IPS-18a (cell line): ENCODE results near the gene PLA2G7.

Source experiments
- H3K27ac ChIP-seq: one replicate; pipeline ENCODE4 v1.5.1; 2013; ENCODE audit warnings: low read length
- H3K27me3 ChIP-seq: one replicate; pipeline ENCODE4 v1.6.1; 2013; ENCODE audit warnings: mild to moderate bottlenecking, low read length; ENCODE audit not compliant: control insufficient read depth, insufficient read depth
- H3K36me3 ChIP-seq: one replicate; pipeline ENCODE4 v1.6.1; 2013; ENCODE audit warnings: low read depth, low read length; ENCODE audit not compliant: control insufficient read depth
- H3K4me1 ChIP-seq: one replicate; pipeline ENCODE4 v1.6.1; 2013; ENCODE audit warnings: low read depth, low read length; ENCODE audit not compliant: control insufficient read depth
- H3K4me3 ChIP-seq: one replicate; pipeline ENCODE4 v1.5.1; 2013; ENCODE audit warnings: low read length
- H3K9ac ChIP-seq: one replicate; pipeline ENCODE4 v1.6.1; 2013; ENCODE audit warnings: mild to moderate bottlenecking, low read length, moderate library complexity
- H3K9me3 ChIP-seq: one replicate; pipeline ENCODE4 v1.6.1; 2013; ENCODE audit warnings: low read depth, low read length; ENCODE audit not compliant: control insufficient read depth

Gene PLA2G7

DNA sequence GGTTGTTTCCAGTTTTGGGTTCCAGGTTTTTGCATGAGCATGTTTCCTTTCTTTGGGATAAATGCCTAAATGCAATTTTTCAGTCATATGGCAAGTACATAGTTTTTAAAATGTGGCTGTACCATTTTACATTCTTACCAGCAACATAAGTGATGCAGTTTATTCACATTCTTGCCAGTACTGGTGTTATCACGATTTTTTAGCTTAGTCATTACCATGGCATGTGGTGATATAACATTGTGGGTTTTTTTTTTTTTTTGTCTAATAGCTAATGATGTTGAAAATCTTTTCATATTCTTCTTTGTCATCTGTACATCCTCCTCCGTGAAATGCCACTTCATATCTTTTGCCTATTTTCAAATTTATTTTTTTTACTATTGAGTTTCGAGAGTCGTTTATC, 50.4 kb downstream of the PLA2G7 start:
- Histone ChIP-seq H3K36me3 (no peaks in the 10 kb centered on the region), H3K4me1 (no peaks in the 10 kb centered on the region), H3K27ac (no peak overlapping the region), H3K9ac (no peak overlapping the region), H3K27me3 (no peaks in the 10 kb centered on the region), H3K4me3 (no peak overlapping the region), H3K9me3 (no peaks in the 10 kb centered on the region)

DNA sequence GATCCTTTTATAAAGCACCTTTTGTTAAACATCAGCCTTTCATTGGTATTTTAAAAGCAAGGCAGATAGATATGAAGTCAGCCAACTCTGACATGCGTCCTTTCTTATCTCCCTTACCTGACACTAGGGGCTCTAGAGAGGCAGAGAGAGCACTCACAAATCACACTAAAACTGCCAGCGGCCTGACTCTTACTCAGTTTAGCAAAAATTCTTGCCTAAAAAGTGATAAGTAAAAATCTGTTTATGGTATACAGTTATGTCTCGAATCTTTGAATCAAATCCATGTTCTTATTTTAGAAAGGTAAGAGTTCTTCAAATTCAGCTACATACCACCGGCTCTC, 57.9 kb downstream of the PLA2G7 start:
- Histone ChIP-seq H3K4me3 (no peak overlapping the region), H3K9me3 (no peaks in the 10 kb centered on the region), H3K4me1 (no peaks in the 10 kb centered on the region), H3K27ac (no peak overlapping the region), H3K36me3 (no peaks in the 10 kb centered on the region), H3K27me3 (no peaks in the 10 kb centered on the region), H3K9ac (no peak overlapping the region)

DNA sequence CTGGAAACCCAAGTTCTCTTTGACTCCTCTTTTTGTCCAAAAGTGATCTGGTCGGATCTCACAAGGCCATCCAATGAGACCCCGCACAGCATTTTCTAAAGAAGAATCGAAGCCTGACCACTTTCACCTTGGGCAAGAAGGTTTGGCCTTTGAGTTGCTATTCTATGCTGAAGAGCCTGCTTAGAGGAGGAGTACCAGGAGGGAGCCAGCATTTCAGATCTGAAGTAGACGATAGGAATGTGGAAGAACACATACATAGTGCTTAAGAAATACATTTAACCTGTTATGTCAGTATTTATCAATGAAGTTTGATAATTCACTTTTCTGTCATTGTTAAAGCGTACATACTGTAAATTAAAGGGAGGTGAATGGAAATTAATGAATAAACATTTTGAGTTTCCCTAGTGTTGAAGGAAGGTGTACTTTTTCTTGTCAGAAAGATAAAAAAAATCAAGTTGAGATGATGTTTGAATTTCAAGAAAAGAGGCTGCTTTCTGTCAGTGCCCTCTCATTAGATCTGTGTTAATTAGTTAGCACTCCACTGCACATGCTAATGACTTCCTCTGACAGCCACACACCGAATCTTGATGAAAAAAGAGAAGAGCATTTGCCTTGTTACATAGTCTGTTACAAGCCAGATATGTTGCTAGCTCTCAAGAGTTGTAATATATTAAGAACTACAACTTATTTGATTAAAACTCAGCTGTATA, 58.4 kb downstream of the PLA2G7 start:
- Histone ChIP-seq H3K36me3 (no peaks in the 10 kb centered on the region), H3K4me3 (no peak overlapping the region), H3K27me3 (no peaks in the 10 kb centered on the region), H3K9me3 (no peaks in the 10 kb centered on the region), H3K4me1 (no peaks in the 10 kb centered on the region), H3K9ac (no peak overlapping the region), H3K27ac (no peak overlapping the region)

DNA sequence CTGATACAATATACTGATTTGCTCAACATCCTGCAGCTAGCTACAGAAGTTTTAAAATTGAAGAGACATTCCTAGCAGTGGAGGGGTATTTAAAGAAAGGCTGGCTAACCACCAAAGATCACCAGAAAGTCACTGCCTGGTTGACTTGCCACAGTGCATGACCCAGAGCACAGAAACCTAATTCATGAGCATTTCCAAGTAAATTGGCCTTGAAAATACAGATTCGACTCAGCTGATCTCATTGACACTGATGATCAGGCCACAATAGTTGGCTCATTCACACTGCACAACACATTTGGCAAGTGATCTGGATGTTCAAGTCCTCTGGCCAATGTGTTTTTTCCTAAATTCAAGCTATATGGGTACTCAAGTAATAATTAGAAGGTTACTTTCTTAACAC, 60.8 kb downstream of the PLA2G7 start:
- Histone ChIP-seq H3K27me3 (no peaks in the 10 kb centered on the region), H3K36me3 (no peaks in the 10 kb centered on the region), H3K4me1 (no peaks in the 10 kb centered on the region), H3K27ac (no peak overlapping the region), H3K9ac (no peak overlapping the region), H3K4me3 (no peak overlapping the region), H3K9me3 (no peaks in the 10 kb centered on the region)

DNA sequence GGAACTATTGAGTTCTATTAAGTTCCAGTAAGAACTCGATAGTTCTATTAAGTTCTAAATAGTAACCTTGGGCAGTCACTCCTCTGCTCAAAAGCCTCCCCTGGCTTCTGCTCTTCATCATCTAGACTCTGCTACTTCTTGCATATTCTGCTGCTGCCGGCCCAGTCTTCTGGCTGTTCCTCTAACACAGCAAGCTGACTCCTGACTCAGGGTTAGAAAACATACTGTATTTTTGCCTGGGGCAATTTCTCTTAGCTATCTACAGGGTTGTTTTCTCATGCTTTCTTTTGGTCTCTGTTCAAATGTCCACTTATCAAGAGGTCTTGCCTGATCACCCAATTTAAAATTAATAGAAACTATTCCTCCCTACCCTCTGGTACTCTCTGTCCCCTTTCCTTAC, 67.8 kb downstream of the PLA2G7 start:
- H3K27ac ChIP-seq, result no peak overlapping the region
- H3K36me3 ChIP-seq, result no peaks in the 10 kb centered on the region
- no peaks in the 10 kb centered on the region for H3K9me3 ChIP-seq
- H3K4me1 ChIP-seq, result no peaks in the 10 kb centered on the region
- H3K9ac ChIP-seq, result no peak overlapping the region
- no peaks in the 10 kb centered on the region for H3K27me3 ChIP-seq
- no peak overlapping the region for H3K4me3 ChIP-seq

DNA sequence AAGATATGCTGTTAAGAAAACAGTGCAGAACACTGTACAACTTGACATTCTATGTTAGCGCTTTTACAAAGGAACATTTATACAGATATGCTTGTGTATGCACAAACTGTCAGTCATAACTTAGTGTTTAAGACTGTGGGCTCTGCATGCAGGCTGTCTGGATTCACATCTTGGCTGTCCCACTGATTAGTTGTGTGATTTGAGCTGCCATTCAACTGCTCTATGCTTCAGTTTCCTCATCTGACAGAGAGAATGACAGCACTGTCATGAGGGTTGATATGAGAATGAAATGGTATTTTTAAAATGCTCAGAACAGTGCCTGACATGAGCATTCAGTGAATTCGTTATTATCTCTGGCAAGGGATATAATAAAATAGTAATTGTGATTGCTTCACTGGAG, 73.7 kb downstream of the PLA2G7 start:
- no peak overlapping the region for H3K4me3 ChIP-seq
- H3K4me1 ChIP-seq, result no peaks in the 10 kb centered on the region
- H3K27me3 ChIP-seq, result no peaks in the 10 kb centered on the region
- no peaks in the 10 kb centered on the region for H3K36me3 ChIP-seq
- no peaks in the 10 kb centered on the region for H3K9me3 ChIP-seq
- no peak overlapping the region for H3K27ac ChIP-seq
- H3K9ac ChIP-seq, result no peak overlapping the region

DNA sequence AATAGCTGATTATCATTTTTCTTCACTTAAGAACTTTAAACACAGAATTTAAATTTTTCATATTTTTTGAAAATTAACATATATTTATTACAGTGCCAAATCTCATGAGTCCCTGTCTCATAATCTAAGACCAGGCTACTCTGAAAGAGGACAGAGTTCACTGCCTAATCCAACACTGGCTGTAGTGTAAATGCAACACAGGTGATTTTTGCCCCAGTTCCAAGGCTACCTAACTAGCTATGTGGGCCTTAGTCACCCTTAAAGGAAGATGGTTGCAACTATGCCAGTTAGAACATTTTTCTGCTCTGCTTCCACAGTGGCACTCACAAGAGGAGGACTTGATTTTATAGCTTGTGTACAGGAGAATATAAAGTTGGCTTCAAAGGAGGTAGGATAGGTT, 77.5 kb downstream of the PLA2G7 start:
- H3K4me1 ChIP-seq, result peaks cover 6% of the 10 kb centered on the region
- peaks cover 20% of the 10 kb centered on the region for H3K27me3 ChIP-seq
- no peak overlapping the region for H3K9ac ChIP-seq
- no peaks in the 10 kb centered on the region for H3K36me3 ChIP-seq
- H3K9me3 ChIP-seq, result no peaks in the 10 kb centered on the region
- no peak overlapping the region for H3K27ac ChIP-seq
- H3K4me3 ChIP-seq, result no peak overlapping the region

DNA sequence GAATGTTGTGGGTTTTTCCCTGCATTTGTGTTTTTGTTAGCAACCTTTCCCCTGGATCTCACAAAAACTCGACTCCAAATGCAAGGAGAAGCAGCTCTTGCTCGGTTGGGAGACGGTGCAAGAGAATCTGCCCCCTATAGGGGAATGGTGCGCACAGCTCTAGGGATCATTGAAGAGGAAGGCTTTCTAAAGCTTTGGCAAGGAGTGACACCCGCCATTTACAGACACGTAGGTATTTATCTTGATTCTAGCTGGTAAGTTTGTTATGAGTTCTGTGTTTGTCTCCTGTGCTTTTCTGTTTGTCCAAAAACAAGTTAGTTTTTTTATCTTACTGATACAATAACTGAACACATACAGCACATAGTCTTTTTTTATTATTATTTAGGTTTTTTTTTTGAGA, 79.4 kb downstream of the PLA2G7 start:
- H3K4me1 ChIP-seq, result peaks cover 9% of the 10 kb centered on the region
- no peak overlapping the region for H3K27ac ChIP-seq
- H3K27me3 ChIP-seq, result peaks cover 20% of the 10 kb centered on the region
- H3K36me3 ChIP-seq, result no peaks in the 10 kb centered on the region
- H3K4me3 ChIP-seq, result no peak overlapping the region
- H3K9me3 ChIP-seq, result no peaks in the 10 kb centered on the region
- no peak overlapping the region for H3K9ac ChIP-seq
